HG03521 (cell line): ENCODE data around the gene SLC25A12.

Experiments used
- ATAC-seq: cut with Tn5 transposase; IDR thresholded peaks from one replicate; pipeline ENCODE4 v1.9.1; 2021; ENCODE audit warnings: mild to moderate bottlenecking, moderate library complexity; ENCODE audit not compliant: unreplicated experiment

SLC25A12 gene

DNA sequence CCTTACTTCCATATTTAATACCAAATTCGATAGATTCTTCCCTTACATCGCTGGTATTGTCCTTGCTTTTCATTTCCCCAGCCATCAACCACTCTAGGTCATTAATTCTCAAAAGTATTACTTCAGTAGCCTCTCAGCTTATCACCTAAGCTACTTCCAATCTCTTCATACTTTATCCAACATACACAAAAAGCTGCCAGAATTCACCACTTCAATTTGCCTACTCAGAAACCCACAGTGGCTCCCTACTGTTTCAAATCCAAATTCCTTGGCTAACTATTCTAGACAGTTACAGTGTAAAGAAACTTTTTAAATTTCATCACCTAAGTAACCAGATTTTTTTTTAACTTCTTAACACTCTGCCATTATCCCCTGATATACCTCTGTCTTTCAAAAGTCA, 4.7 kb downstream of the SLC25A12 start:
- ATAC-seq: no peak

DNA sequence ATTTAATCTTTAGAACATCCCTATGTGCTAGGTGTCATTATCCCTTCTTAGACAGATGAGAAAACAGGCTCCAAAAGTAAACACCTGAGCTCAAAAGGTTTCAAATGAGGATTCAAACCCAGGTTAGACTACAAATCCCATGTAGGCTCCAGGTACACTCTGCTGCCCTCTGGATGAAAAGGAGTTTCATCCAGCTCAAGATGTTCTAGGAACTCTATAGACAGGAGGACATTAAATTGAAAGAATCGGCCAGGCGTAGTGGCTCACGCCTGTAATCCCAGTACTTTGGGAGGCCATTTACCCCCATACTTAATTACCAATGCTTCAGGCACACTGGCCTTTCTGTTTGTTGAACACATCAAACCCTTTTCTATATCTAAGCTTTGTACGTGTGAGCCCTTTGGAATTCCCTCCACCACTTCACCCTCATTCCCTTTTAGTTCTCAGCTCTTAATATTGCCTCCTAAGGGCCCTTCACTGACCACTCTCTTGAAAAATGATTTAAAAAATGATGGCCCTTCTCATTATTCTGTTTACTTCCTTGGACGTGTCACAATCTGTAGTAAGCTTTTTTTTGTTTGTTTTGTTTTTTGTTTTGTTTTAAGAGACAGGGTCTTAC, 10.7 kb downstream of the SLC25A12 start:
- ATAC-seq: no peak

DNA sequence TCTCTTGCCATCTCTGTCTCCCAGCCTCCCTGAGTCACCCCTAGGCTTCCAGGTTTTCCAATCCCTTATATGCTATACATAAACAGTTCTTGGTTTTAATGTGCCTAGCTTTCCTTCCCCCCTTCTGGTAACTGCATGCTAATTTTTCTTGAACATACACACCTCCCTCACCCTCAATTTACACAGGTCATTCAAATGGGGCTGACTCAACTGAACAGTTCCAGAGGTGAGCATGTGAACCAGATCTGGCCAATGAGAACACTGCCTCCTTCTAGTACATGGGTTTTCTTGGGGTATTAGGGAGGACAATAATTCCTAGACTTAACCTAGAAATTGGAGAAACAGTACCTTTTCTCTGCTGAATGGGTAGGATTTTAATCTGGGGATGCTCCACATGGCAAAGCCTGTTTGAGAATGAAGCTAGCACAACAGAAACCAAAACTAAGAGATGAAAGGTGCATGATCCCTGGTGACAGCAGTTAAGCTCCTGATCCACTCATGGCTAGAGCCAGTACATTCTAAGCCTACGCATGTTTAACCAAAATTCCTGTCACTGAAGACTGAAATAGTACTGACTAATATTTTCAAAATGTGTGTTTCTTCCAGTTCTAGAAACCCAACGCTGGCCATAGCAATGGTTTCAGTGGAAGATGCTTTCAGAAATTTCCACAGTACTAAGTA, 11.8 kb downstream of the SLC25A12 start:
- no peak for ATAC-seq

DNA sequence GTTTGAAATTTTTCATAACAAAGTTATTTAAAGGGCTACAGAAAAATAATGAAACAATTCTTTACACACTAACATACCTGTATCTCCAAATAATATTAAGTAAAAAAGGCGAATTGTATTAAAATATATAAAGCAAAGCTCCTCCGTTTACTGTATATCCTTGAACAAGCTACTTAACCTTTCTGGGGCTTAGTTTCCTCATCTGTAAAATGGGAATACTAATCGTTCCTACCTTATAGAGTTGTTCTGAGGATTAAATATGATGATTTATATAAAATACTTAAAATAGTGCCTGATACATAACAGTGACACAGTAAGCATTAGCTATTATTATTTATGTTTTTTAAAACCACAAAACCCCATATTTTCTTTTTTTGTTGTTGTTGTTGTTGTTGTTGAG, 13.3 kb downstream of the SLC25A12 start:
- no peak for ATAC-seq

DNA sequence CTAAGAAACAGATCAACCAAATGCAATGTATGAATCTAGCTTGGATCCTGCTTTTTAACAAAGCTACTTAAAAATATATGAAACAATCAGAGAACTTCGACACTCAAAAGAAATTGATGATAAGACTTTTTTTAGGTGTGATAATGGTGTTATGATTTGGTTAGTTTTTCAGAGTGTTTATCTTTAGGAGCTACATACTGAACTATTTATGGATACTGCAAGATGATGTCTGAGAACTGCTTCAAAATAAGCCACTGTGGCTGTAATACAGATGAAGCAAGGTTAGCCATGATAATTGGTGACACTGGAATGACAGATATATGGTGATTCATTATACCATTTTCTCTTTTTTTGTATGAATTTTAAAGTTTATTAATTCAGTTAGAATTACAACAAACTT, 14.2 kb downstream of the SLC25A12 start:
- ATAC-seq: no peak

DNA sequence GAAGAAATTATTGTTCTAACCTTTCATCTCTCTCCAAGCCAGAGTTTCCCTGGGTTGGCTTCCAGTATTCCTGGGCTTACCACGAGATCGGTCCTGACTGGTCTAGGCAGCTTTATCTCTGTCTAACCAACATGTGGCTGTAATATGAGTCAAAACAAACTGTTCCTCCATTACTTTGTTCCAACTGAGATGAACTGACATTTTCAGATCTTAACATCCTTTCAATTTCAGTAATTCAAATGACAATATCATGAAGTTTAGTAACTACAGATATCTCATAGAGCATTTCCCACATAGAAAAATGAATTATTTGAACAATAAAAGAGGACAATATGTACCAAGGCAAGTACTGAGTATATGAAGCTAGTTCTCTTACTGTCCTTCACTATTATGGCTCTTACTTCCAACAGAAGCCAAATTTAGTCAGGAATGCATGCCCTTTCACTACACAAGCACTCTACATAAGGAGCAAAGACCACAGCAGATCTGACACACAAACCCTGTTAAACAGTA, 15.5 kb downstream of the SLC25A12 start:
- no peak for ATAC-seq

DNA sequence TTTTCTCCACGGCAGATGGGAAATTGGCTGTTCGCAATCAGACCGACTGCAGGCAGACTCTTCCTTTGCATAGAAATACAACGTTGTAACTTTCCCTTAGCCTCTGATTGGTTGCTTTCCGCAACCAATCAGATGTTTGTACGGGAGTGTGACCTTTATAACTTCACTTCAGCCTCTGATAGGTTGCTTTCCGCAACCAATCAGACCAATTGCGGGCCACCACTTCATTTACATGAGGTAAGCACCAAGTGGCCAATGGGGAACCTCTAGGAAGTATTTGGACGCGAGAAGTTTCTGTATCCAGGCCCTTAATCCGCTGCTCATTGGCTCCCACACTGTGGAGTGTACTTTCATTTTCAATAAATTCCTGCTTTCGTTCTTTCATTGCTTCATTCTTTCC, 19.1 kb downstream of the SLC25A12 start:
- ATAC-seq: no peak

DNA sequence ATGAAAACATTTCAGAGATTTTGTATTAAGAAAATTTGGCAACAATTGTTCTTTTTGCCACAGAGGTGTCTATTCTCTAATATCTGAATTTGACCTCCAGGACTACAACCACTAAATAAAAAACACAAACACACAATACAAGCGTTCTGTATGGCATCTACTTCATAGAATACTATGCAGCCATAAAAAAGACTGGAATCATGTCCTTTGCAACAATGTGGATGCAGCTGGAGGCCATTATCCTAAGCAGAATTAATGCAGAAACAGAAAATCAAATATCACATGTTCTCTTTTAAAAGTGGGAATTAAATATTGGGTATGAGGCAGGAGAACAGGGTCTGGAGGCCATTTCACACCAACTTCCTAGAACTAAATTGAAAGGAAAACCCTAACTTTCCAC, 19.5 kb downstream of the SLC25A12 start:
- no peak for ATAC-seq

DNA sequence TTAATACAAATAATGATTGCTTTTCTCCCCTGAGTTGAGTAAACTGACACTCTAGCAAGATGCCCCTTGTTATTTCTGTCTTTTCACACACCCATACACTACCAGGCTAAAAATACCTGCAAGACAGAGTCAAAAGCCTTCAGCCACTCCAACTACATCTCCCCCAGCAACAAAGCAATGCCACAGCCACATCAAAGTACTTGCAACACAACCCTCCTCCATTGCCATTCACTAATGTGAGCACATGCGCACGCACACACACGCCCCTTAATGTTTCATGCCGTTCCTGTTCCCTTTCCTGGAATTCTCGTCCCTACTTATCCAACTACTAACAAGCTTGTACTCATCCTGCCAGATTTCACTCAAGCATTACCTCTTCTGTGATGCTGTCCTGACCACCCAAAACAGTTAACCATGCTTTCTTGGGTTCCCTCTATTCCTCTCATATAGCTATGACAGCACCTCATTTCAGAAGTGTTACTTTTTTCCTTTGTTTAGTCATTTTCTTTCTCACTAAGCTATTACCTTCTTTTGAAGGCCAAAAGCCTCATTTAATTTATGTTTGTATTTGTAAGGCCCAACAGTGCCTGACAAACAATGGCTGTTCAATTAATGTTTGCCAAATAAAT, 29.6 kb downstream of the SLC25A12 start:
- no peak for ATAC-seq

DNA sequence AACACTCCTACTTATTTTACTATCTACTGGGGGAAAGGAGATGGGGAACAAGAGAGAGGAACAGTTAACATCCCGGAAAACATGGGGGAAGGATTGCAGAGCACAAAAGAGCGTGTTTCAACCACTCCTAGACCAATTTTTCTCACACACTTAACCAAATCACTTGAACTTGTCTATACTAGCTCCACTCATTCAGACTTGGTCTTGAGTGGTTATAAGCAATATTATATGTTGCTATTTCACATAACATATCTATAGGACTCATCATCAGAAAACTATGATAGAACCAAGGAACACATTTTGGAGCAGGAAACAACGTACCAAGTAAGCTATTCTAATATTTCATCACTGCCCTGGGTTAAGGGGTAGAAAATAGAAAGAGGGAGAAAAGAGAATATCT, 31.5 kb downstream of the SLC25A12 start:
- ATAC-seq: no peak

DNA sequence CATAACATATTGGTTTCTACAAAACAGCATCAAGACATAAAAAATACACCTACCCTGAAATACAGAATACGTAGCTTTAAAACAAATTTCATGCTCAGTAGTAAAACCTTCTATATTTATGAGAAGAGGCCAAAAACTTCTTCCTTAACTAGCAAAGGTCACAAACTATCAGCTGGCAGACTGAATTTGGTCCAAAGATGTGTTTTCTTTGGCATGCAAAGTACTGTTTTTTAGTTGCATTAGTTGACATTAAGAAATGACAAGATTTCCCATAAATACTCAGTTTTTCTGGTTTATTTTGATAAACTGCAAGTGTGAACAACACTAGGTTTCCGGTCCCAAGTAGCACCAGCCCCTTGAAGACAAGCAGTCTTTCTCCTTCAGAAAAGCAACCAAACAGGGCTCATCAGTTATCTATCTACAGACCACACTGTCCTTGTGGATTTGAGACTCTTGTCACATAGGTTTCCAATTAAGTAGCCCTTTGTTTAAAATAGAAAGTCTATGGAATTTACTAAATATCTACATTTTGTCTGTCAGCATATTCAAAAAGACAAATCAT, 35.6 kb downstream of the SLC25A12 start:
- no peak for ATAC-seq

DNA sequence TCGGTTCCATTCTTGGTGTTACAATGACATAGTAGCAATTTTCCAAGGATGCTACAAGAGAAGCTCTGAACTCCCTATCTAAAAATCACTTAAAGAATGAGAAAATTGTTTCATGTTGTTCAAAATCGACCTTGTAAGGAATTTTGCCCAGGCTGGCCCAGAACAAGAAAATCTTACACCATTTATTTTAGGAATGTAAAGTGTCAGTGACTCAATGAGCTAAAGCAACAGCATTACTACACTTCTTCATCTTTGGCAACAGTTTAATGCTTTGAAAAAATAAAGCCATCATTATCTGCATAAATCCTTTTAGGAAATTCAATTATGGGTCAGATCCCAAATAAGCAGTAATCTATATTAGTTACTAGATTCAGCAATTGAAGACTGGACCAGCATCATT, 38.6 kb downstream of the SLC25A12 start:
- no peak for ATAC-seq

DNA sequence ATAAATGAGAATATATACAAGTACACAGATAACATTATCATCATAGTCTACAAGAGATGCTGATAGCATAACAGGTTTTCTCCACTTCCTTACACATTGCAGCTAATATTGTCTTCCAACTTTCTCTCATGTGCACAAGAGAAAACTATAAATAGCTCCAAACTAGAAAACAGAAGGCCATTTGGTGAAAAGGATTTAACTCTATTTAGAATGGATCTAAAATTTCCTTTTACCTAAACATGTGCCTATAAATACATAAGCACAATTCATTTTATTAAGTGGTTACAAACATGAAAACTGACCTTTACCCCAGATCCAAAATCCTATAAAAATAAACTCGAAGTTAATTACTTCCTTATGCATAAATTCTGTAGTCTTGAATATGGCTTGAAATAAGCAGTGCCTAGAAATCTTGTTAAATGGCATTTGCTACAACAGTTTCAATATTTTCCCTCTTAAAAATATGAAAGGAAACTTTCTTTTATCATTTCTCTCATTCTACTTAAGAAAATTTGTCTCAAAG, 41.6 kb downstream of the SLC25A12 start:
- ATAC-seq: no peak

DNA sequence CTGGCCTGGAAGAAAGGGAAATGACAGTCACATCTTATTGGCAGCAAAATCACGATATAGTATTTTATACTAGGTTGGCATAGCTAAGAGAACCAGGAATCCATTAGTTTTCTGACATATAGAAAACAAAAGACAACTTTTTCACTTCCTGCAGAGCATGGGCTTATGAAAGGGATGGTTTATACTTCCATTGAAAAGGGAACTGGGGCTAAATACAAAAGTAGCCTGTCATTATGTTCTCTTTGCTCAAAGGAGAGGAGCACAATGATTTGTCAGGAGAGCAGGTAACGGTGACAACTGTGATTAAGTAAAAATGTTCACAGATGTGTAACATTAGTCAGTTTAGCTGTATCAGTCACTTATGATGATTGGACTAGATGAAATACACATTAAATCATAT, 46.4 kb downstream of the SLC25A12 start:
- ATAC-seq: no peak

DNA sequence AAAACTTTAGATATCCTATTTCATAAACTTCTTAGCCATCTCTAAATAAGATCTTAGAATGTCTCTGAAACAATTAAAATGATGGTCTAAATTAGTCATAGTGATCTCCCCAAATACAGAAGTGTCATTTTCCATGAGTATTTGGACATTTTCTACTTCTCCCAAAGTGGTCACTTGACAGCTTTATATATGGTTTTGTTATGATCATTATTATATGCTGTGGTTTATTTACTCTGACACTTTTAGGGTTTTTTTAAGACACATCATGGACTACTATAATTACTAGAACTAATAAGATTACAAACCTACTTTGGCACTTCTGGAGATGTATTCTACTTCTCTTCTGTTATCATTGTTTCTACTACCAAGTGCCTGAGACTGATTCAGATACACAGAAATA, 47.1 kb downstream of the SLC25A12 start:
- no peak for ATAC-seq

DNA sequence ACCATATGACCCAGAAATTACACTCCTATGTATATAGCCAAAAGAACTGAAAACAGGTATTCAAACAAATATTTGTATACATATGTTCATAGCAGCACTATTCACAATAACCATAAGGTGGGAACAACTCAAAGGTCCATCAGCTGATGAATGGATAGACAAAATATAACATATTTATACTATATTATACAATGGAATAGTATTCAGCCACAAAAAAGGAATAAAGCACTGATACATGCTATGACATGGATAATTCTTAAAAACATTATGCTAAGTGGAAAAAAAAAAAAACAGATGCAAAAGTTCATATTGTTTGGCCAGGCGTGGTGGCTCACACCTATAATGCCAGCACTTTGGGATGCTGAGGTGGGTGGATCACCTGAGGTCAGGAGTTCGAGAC, 52.0 kb downstream of the SLC25A12 start:
- no peak for ATAC-seq

DNA sequence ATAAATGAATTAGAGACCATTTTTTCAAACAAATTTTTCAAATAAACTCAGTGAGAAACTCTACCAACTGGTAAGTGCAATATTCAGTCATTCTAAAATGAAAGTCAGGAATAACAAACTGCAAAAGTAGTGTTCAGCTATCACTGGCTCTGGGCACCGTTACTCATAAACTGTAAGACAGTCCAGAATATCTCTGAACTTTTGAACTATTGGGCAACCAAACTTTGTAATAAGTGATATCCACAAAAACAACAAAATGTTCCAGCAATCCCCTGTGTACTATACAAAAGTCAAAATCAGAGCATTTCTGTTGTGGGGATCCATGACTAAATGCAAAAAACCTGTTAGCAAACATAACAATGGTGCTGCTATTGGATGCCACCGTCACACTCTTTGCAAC, 56.3 kb downstream of the SLC25A12 start:
- ATAC-seq: no peak

DNA sequence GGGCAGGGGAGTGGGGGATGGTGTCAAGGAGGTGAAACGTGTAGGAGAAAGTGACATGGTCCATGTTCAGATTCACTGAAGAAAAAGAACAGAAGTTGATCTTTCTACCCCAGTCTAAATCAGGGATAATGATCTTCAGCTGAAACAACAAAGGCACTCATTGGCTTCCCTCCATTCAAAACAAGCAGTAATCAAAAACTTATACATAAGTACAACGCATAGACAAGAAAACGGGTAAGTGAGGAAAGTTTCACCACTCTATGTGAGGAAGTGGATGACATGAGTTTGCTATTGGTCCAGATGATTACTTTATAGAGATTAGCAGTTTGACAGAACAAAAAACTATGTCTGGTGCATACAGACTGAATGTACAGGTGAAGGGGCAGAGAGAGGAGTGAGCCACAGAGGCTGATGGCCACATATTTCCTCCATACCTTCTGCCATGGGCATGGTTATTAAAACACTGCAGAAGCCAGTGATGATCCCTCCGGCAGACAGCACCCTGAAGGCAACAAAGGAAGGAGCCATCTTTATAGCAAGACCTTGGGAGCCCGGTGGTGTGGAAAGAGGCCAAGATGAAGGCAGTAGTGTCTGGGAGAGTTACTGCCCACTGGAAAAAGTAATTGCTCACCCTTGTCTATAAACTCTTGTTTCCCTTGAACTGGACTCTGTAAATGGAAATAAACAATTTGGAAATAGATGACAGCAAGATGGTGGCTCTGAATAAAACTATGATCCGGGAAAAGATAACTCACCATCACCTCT, 57.7 kb downstream of the SLC25A12 start:
- ATAC-seq: no peak

DNA sequence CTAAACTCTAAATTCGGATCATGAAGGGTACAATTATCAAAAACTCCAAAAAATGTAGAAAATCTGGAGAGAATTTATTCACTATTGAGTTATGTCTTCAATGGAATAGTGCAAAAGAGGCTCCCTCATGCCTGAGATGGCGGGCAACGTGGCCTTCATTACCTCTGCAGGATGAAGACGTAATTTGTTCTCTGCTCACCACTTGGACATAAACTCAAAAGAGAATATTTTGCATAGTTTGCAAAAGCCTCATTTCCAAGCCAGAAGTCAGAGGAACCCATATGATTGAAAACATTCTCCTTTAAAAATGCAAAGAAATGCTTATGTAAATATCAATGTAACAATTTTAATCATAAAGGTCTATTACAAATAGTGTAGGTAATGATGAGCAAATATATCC, 58.7 kb downstream of the SLC25A12 start:
- ATAC-seq: no peak

DNA sequence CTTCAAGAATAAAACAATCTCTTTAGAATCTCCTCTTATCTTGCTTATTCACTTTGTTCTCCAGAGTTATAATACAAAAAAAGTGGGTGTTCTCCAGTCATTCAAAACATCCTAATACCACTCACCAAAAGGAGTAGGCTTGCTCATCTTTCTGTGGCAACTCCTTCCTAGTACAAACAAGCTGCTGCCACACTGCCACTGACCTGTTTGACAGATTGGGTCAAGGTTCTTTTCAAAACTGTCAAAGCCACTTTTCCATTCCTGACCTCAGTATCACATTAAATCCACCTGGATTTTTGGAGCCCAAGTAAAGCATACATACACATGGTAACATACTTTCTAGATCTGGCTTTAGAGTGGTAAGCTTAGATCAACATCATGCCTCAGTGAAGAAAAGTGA, 59.8 kb downstream of the SLC25A12 start:
- ATAC-seq: no peak

DNA sequence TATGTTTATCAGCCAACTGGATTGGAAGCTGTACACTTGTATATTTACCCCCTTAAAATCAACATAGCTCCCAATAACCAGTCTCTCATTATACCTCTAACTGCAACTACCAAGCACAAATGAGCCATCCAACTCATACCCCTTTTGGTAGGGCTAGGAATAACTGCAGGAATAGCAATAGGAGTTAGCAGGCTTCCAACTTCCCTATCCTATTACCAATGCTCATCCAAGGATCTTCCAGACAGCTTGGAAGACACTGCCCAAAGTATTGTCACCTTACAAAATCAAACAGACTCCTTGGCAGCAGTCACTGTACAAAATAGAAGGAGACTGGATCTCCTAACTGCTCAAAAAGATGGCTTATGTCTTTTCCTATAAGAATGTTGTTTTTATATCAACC, 61.6 kb downstream of the SLC25A12 start:
- no peak for ATAC-seq
